ENCODE measurements around the gene TRAF1.

- TF ChIP-seq, protein P1, sequence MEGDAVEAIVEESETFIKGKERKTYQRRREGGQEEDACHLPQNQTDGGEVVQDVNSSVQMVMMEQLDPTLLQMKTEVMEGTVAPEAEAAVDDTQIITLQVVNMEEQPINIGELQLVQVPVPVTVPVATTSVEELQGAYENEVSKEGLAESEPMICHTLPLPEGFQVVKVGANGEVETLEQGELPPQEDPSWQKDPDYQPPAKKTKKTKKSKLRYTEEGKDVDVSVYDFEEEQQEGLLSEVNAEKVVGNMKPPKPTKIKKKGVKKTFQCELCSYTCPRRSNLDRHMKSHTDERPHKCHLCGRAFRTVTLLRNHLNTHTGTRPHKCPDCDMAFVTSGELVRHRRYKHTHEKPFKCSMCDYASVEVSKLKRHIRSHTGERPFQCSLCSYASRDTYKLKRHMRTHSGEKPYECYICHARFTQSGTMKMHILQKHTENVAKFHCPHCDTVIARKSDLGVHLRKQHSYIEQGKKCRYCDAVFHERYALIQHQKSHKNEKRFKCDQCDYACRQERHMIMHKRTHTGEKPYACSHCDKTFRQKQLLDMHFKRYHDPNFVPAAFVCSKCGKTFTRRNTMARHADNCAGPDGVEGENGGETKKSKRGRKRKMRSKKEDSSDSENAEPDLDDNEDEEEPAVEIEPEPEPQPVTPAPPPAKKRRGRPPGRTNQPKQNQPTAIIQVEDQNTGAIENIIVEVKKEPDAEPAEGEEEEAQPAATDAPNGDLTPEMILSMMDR (IDR thresholded peaks at IDR 0.05) = no peak
- TF ChIP-seq POLR2A (IDR thresholded peaks at IDR 0.05) = no peak
- TF ChIP-seq POLR2AphosphoS5 (IDR thresholded peaks at IDR 0.05) = no peak
Observed at GRCh38 chr9:120905315-120906164, 21.1 kb downstream of the TRAF1 start.

Measured in breast epithelium (tissue), 3 donors.